T-cell (primary cell): Measurements from ENCODE around the gene SLF1. TPM values are rescaled to one million over a fixed set of nuclear protein-coding genes. Genes with fewer than 3 reads are reported as not detected.

Experiments
- ATAC-seq, 4 experiments: fragments of 200-7000 bp in 3 of 4; fragments of 150-1000 bp in 1 of 4; cut with Tn5 transposase; replicated peaks in 1 of 4; 1 replicate in 3 of 4; 2 replicates in 1 of 4; pipeline ENCODE4 v1.10.0; 2021; ENCODE audit warnings: moderate library complexity in 3 of 4, mild to moderate bottlenecking in 2 of 4, moderate number of reproducible peaks in 1 of 4
- CTCF ChIA-PET, 2 donors: fragments of 300-600 bp; sonication (Branson Sonifier 250); formaldehyde crosslinking; loops; one replicate each; lab custom pipeline; 2022; ENCODE audit warnings: antibody characterized with exemption in 2 of 2; lab: Charles Lee
- POLR2A ChIA-PET, 2 donors: fragments of 300-600 bp; sonication (Branson Sonifier 250); formaldehyde crosslinking; loops; one replicate each; lab custom pipeline; 2022; ENCODE audit warnings: antibody characterized with exemption in 2 of 2; lab: Charles Lee
- DNase-seq, 35 experiments: peaks; one replicate each; pipeline versions ENCODE4 v3.0.0 to v3.0.0-alpha.2; 2013 to 2023
- H3K27ac ChIP-seq: one replicate; pipeline ENCODE4 v1.5.1; 2013; ENCODE audit warnings: low read length
- H3K27me3 ChIP-seq, 2 experiments: replicated peaks in 1 of 2; 1 replicate in 1 of 2; 2 replicates in 1 of 2; pipeline versions ENCODE4 v1.6.1 to v1.7.0; 2013; ENCODE audit warnings: low read length in 1 of 2, mixed read lengths in 1 of 2; ENCODE audit not compliant: control insufficient read depth in 2 of 2, insufficient read depth in 2 of 2; ENCODE audit errors: extremely low read depth in 1 of 2
- H3K36me3 ChIP-seq, 2 donors: 1 replicate in 1 of 2; 2 replicates in 1 of 2; pipeline versions ENCODE4 v1.6.1 to v1.7.0; 2013; ENCODE audit warnings: low read length in 1 of 2; ENCODE audit not compliant: control insufficient read depth in 2 of 2, insufficient read depth in 1 of 2; ENCODE audit errors: extremely low read depth in 1 of 2
- H3K4me1 ChIP-seq, 2 experiments: 1 replicate in 1 of 2; 2 replicates in 1 of 2; pipeline versions ENCODE4 v1.6.1 to v1.7.0; 2013; ENCODE audit warnings: low read length in 2 of 2, mixed read lengths in 1 of 2; ENCODE audit not compliant: insufficient read depth in 2 of 2, control insufficient read depth in 1 of 2; ENCODE audit errors: extremely low read depth in 1 of 2
- H3K4me3 ChIP-seq, 2 donors: 1 replicate in 1 of 2; 2 replicates in 1 of 2; pipeline versions ENCODE4 v1.5.1 to v1.7.0; 2013; ENCODE audit warnings: mild to moderate bottlenecking in 2 of 2, low read length in 1 of 2, moderate library complexity in 1 of 2; ENCODE audit not compliant: control insufficient read depth in 1 of 2; ENCODE audit errors: extremely low read depth in 1 of 2
- H3K9me3 ChIP-seq: 2 replicates; pipeline ENCODE4 v1.7.0; 2013
- H3K27ac Mint-ChIP-seq, 2 donors: one replicate each; pipeline ENCODE4 v1.8.0; 2020 to 2021; ENCODE audit warnings: mild to moderate bottlenecking in 2 of 2, mixed read lengths in 2 of 2
- H3K27me3 Mint-ChIP-seq, 2 donors: one replicate each; pipeline ENCODE4 v1.8.0; 2021 to 2022; ENCODE audit warnings: mixed read lengths in 2 of 2
- H3K36me3 Mint-ChIP-seq: one replicate; pipeline ENCODE4 v1.8.0; 2021; ENCODE audit warnings: mixed read lengths
- H3K4me1 Mint-ChIP-seq, 3 donors: one replicate each; pipeline ENCODE4 v1.8.0; 2020 to 2022; ENCODE audit warnings: mixed read lengths in 3 of 3, mild to moderate bottlenecking in 1 of 3
- H3K4me3 Mint-ChIP-seq, 3 donors: one replicate each; pipeline ENCODE4 v1.8.0; 2020 to 2022; ENCODE audit warnings: mild to moderate bottlenecking in 3 of 3, mixed read lengths in 3 of 3, moderate library complexity in 3 of 3
- H3K9me3 Mint-ChIP-seq, 3 donors: one replicate each; pipeline ENCODE4 v1.8.0; 2020 to 2022; ENCODE audit warnings: mixed read lengths in 3 of 3
- WGBS: methylation state at CpG from one replicate; pipeline ENCODE4 v1.1.5; 2013; ENCODE audit warnings: missing lambda C conversion rate; ENCODE audit not compliant: insufficient coverage; 5-methylcytosine and 5-hydroxymethylcytosine counted together
- total RNA-seq, 35 experiments: library from RNA in 6 of 35; stranded (reverse) in 6 of 35; fragments of 120-200 nt in 1 of 35; gene quantifications; one replicate each; pipeline versions ENCODE4 v1.2.1 to v1.2.4 and lab custom pipeline; 2013 to 2026

SLF1 gene
- total RNA-seq, 5 donors from 2014 or later (not counting 1 experiment from before 2014, with no cell fraction given) = 7.8 to 13.4 (median 11.1) TPM

GRCh38 chr5:94621763-94622162 lies 3.3 kb downstream of the SLF1 start:
- ATAC-seq (no peak), DNase-seq (no peak)
- Mint-ChIP-seq H3K9me3 (no peaks in the 10 kb centered on the region), H3K27me3 (no peaks in the 10 kb centered on the region), H3K4me1 (peaks cover 42 to 50% (median 49%) of the 10 kb centered on the region in 3 donors), H3K36me3 (no peaks in the 10 kb centered on the region), H3K27ac (no peak overlapping the region), H3K4me3 (peak overlapping the region in 2 of 3 donors; percentile 9 to 38)
- no peaks in the 10 kb centered on the region for H3K27me3 ChIP-seq
- CTCF ChIA-PET = no interaction called here
- H3K27ac ChIP-seq = no peak overlapping the region
- H3K4me1 ChIP-seq = peaks cover 13 to 14% of the 10 kb centered on the region in 2 experiments
- WGBS = no CpG with 5 or more reads among the region's 5 CpGs
- no peaks in the 10 kb centered on the region for H3K9me3 ChIP-seq
- H3K4me3 ChIP-seq = no peak overlapping the region
- POLR2A ChIA-PET = interaction anchor here in 1 of 2 donors (0.6 to 0.7 kb wide), 2 partner anchors 49 to 1003 kb away, joined by 5 to 6 read pairs; no protein-coding TSS in a partner anchor
- H3K36me3 ChIP-seq = no peaks in the 10 kb centered on the region

GRCh38 chr5:94623011-94623410 lies 4.5 kb downstream of the SLF1 start:
- H3K4me1 Mint-ChIP-seq = peaks cover 35 to 40% (median 38%) of the 10 kb centered on the region in 3 donors
- no peaks in the 10 kb centered on the region for H3K36me3 ChIP-seq
- ChIA-PET POLR2A (interaction anchor here in 1 of 2 donors (0.6 kb wide), 1 partner anchor 95 kb away, joined by 3 read pairs; no protein-coding TSS in a partner anchor), CTCF (no interaction called here)
- H3K4me3 ChIP-seq = no peak overlapping the region
- H3K4me1 ChIP-seq = peaks cover 6 to 11% of the 10 kb centered on the region in 2 experiments
- H3K27ac ChIP-seq = no peak overlapping the region
- peak overlapping the region in 1 of 2 donors; percentile 47 for H3K27ac Mint-ChIP-seq
- no peak for DNase-seq
- no peaks in the 10 kb centered on the region for H3K27me3 Mint-ChIP-seq
- H3K9me3 ChIP-seq = no peaks in the 10 kb centered on the region
- no peak overlapping the region for H3K4me3 Mint-ChIP-seq
- no peaks in the 10 kb centered on the region for H3K36me3 Mint-ChIP-seq
- no peak for ATAC-seq
- H3K27me3 ChIP-seq = no peaks in the 10 kb centered on the region
- no peaks in the 10 kb centered on the region for H3K9me3 Mint-ChIP-seq

DNA sequence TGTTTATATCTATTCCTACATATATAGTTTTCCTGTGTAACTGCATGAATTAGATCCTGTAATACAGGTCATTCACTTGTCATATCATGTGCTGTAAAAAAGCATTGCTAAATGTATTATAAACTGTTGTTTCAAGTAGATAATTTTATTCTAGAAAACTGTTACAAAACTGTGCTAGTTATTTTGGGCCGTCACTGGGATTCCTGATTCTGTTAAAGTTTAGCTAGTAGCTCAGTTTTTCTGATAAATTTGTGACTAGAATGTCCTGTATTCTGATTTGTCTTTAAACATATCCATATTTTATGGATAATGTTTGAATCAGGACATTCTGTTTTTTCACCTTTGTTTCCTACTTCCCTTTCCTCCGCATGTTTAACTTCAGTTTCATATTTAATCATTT lies 5.4 kb downstream of the SLF1 start:
- Histone ChIP-seq H3K4me1 (peaks cover 6 to 10% of the 10 kb centered on the region in 2 experiments), H3K36me3 (no peaks in the 10 kb centered on the region), H3K9me3 (no peaks in the 10 kb centered on the region), H3K27me3 (no peaks in the 10 kb centered on the region), H3K27ac (no peak overlapping the region), H3K4me3 (no peak overlapping the region)
- H3K27me3 Mint-ChIP-seq = no peaks in the 10 kb centered on the region
- H3K36me3 Mint-ChIP-seq = peaks cover 1% of the 10 kb centered on the region
- no peak for ATAC-seq
- no peak for DNase-seq
- WGBS = no CpG with 5 or more reads among the region's 2 CpGs
- H3K9me3 Mint-ChIP-seq = no peaks in the 10 kb centered on the region
- ChIA-PET POLR2A (interaction anchor here in 1 of 2 donors (0.6 kb wide), 1 partner anchor 38 kb away, joined by 7 read pairs; no protein-coding TSS in a partner anchor), CTCF (no interaction called here)
- peaks cover 34 to 38% (median 38%) of the 10 kb centered on the region in 3 donors for H3K4me1 Mint-ChIP-seq
- no peak overlapping the region for H3K4me3 Mint-ChIP-seq
- no peak overlapping the region for H3K27ac Mint-ChIP-seq

DNA sequence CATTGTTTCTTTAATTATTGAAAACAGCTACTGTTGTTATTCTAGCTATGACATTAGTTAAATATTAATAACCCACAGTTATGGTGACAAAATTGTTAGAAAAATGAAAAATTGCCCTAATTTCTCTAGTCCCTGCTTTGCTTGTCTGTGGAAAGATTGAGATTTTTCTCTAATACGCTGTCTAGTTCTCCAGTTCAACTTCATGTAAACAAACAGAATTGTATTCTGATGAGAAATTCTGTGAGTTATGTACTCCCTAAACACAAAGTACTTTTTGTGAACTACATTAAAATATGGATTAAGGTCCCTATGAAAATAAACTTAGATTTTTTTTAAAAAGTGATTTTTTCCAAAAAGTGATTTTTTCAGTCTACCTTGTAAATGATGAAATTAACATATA lies 8.7 kb downstream of the SLF1 start:
- peaks cover 14 to 25% (median 21%) of the 10 kb centered on the region in 3 donors for H3K4me1 Mint-ChIP-seq
- Histone ChIP-seq H3K4me1 (no peaks in the 10 kb centered on the region), H3K27ac (no peak overlapping the region), H3K36me3 (no peaks in the 10 kb centered on the region), H3K27me3 (no peaks in the 10 kb centered on the region), H3K4me3 (no peak overlapping the region), H3K9me3 (no peaks in the 10 kb centered on the region)
- peaks cover 24% of the 10 kb centered on the region for H3K36me3 Mint-ChIP-seq
- no peak overlapping the region for H3K4me3 Mint-ChIP-seq
- H3K9me3 Mint-ChIP-seq = no peaks in the 10 kb centered on the region
- H3K27me3 Mint-ChIP-seq = no peaks in the 10 kb centered on the region
- no CpG with 5 or more reads among the region's 1 CpG for WGBS
- no peak overlapping the region for H3K27ac Mint-ChIP-seq
- ATAC-seq (no peak), DNase-seq (no peak)
- POLR2A ChIA-PET = interaction anchor here in 1 of 2 donors (0.5 kb wide), 1 partner anchor 32 kb away, joined by 3 read pairs; no protein-coding TSS in a partner anchor
- CTCF ChIA-PET = no interaction called here

DNA sequence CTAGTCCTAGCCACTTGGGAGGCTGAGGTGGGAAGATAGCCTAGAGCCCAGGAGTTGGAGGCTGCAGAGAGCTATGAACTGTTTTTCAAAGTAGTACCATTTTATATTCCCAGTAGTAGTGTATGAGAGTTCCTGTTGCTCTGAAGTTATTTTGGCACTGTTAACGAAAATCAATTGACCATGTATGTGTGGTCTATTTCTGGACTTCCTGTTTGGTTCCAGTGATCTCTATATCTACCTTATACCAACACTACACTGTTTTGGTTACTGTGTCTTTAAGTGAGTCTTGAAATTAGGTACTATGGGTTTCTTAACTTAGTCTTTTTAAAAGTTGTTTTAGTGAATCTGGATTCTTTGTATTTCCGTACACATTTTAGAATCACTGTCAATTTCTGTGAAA lies 13.6 kb downstream of the SLF1 start:
- no CpG with 5 or more reads among the region's 2 CpGs for WGBS
- peaks cover 4 to 5% (median 5%) of the 10 kb centered on the region in 3 donors for H3K9me3 Mint-ChIP-seq
- no peaks in the 10 kb centered on the region for H3K27me3 Mint-ChIP-seq
- Histone ChIP-seq H3K4me1 (peaks cover 0 to under 1% of the 10 kb centered on the region in 2 experiments), H3K36me3 (peaks cover 0 to 4% of the 10 kb centered on the region in 2 donors), H3K27me3 (no peaks in the 10 kb centered on the region), H3K4me3 (no peak overlapping the region), H3K9me3 (no peaks in the 10 kb centered on the region), H3K27ac (no peak overlapping the region)
- H3K27ac Mint-ChIP-seq = no peak overlapping the region
- no peak overlapping the region for H3K4me3 Mint-ChIP-seq
- peaks cover 21 to 33% (median 22%) of the 10 kb centered on the region in 3 donors for H3K4me1 Mint-ChIP-seq
- peaks cover 57% of the 10 kb centered on the region for H3K36me3 Mint-ChIP-seq
- no peak for ATAC-seq
- POLR2A ChIA-PET = no interaction called here
- no peak for DNase-seq
- CTCF ChIA-PET = interaction anchor here in 1 of 2 donors (1.0 kb wide), 1 partner anchor 107 kb away, joined by 4 read pairs; no protein-coding TSS in a partner anchor

DNA sequence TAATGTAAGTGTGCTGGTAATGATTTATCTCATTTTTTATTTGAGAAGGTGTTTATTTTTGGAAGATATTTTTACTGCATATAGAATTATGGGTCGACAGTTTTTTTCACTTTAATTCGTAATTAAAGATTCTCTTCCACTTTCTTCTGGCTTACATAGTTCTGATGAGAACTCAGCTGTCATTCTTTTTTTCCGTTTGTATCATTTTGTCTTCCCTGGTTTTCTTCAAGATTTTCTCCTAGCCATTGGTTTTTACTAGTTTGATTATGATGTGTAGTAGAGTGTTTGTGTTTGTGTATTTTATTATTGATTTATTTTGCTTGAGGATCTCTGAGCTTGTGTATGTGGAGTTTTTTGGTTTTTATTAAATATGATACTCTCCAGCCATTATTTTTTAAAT lies 21.7 kb downstream of the SLF1 start:
- ChIA-PET POLR2A (interaction anchor here in 1 of 2 donors (0.6 kb wide), 1 partner anchor 17 kb away, joined by 3 read pairs; no protein-coding TSS in a partner anchor), CTCF (interaction anchor here in 1 of 2 donors (0.6 kb wide), 1 partner anchor 536 kb away, joined by 4 read pairs; no protein-coding TSS in a partner anchor)
- Mint-ChIP-seq H3K36me3 (peaks cover 82% of the 10 kb centered on the region), H3K4me3 (no peak overlapping the region), H3K27me3 (no peaks in the 10 kb centered on the region), H3K9me3 (peaks cover 12 to 21% (median 19%) of the 10 kb centered on the region in 3 donors), H3K27ac (no peak overlapping the region), H3K4me1 (peaks cover 4 to 26% (median 15%) of the 10 kb centered on the region in 3 donors)
- H3K36me3 ChIP-seq = peaks cover 0 to 11% of the 10 kb centered on the region in 2 donors
- ATAC-seq (no peak), DNase-seq (no peak)
- H3K9me3 ChIP-seq = no peaks in the 10 kb centered on the region
- H3K4me3 ChIP-seq = no peak overlapping the region
- no peaks in the 10 kb centered on the region for H3K27me3 ChIP-seq
- no peak overlapping the region for H3K27ac ChIP-seq
- no CpG with 5 or more reads among the region's 3 CpGs for WGBS
- H3K4me1 ChIP-seq = peaks cover 0 to 8% of the 10 kb centered on the region in 2 experiments
